Neuron (in vitro differentiated cells): ENCODE measurements around the gene CTNNA1.
A peak's percentile ranks its signal among the peaks of the same experiment; 100 is the strongest.
"Not testable (repeated sequence)": the region's sequence is repeated elsewhere in the genome, so short reads cannot be mapped to it uniquely, and the experiment has no call there.

ENCODE experiments used
- H2AFZ ChIP-seq: one replicate; pipeline ENCODE4 v1.6.1; 2013; ENCODE audit warnings: low read depth, mild to moderate bottlenecking, inconsistent platforms, low read length, moderate library complexity
- H3K27me3 ChIP-seq: one replicate; pipeline ENCODE4 v1.6.1; 2013; ENCODE audit warnings: low read length; ENCODE audit not compliant: insufficient read depth
- H3K36me3 ChIP-seq: one replicate; pipeline ENCODE4 v1.6.1; 2013; ENCODE audit warnings: low read length; ENCODE audit not compliant: insufficient read depth
- H3K4me1 ChIP-seq: one replicate; pipeline ENCODE4 v1.6.1; 2013; ENCODE audit warnings: low read length; ENCODE audit not compliant: insufficient read depth
- H3K4me3 ChIP-seq: 2 replicates; pipeline ENCODE4 v1.5.1; 2013; ENCODE audit warnings: mild to moderate bottlenecking, low read length, moderate library complexity
- H3K9me3 ChIP-seq: one replicate; pipeline ENCODE4 v1.6.1; 2013; ENCODE audit warnings: low read length

Gene CTNNA1

GRCh38 chr5:138732933-138733332 is 20.3 kb upstream of the CTNNA1 start:
- H3K36me3 ChIP-seq = no peaks in the 10 kb centered on the region

GRCh38 chr5:138733509-138733908 is 19.7 kb upstream of the CTNNA1 start:
- Histone ChIP-seq H3K36me3 (no peaks in the 10 kb centered on the region), H3K4me1 (peaks cover 6% of the 10 kb centered on the region), H3K9me3 (no peaks in the 10 kb centered on the region), H3K27me3 (no peaks in the 10 kb centered on the region), H3K4me3 (no peak overlapping the region), H2AFZ (no peak overlapping the region)

More at GRCh38 chr5:138732933-138733332, 20.3 kb upstream of the CTNNA1 start:
- Histone ChIP-seq H3K27me3 (no peaks in the 10 kb centered on the region), H2AFZ (no peak overlapping the region), H3K9me3 (no peaks in the 10 kb centered on the region), H3K4me1 (peaks cover 6% of the 10 kb centered on the region), H3K4me3 (no peak overlapping the region)

- Histone ChIP-seq H3K4me1 (peaks cover under 1% of the 10 kb centered on the region), H3K9me3 (no peaks in the 10 kb centered on the region), H3K4me3 (no peak overlapping the region), H3K27me3 (peaks cover 3% of the 10 kb centered on the region), H3K36me3 (no peaks in the 10 kb centered on the region), H2AFZ (no peak overlapping the region)
Measured at GRCh38 chr5:138736293-138736692, 16.9 kb upstream of the CTNNA1 start.

GRCh38 chr5:138737494-138738265 is 15.5 kb upstream of the CTNNA1 start:
- H3K4me3 ChIP-seq = no peak overlapping the region
- H2AFZ ChIP-seq = no peak overlapping the region
- no peaks in the 10 kb centered on the region for H3K9me3 ChIP-seq
- no peaks in the 10 kb centered on the region for H3K36me3 ChIP-seq
- H3K27me3 ChIP-seq = peaks cover 7% of the 10 kb centered on the region
- no peaks in the 10 kb centered on the region for H3K4me1 ChIP-seq

- Histone ChIP-seq H2AFZ (no peak overlapping the region), H3K27me3 (peaks cover 10% of the 10 kb centered on the region), H3K4me3 (no peak overlapping the region), H3K4me1 (no peaks in the 10 kb centered on the region), H3K36me3 (no peaks in the 10 kb centered on the region), H3K9me3 (no peaks in the 10 kb centered on the region)
Measured at GRCh38 chr5:138738399-138738798, 14.8 kb upstream of the CTNNA1 start.

GRCh38 chr5:138739938-138740337 is 13.3 kb upstream of the CTNNA1 start:
- Histone ChIP-seq H3K4me1 (no peaks in the 10 kb centered on the region), H3K4me3 (no peak overlapping the region), H2AFZ (no peak overlapping the region), H3K9me3 (no peaks in the 10 kb centered on the region), H3K27me3 (peaks cover 10% of the 10 kb centered on the region), H3K36me3 (no peaks in the 10 kb centered on the region)

GRCh38 chr5:138743484-138743883 is 9.7 kb upstream of the CTNNA1 start:
- H3K9me3 ChIP-seq = no peaks in the 10 kb centered on the region
- H3K36me3 ChIP-seq = no peaks in the 10 kb centered on the region
- H3K4me1 ChIP-seq = no peaks in the 10 kb centered on the region
- no peak overlapping the region for H2AFZ ChIP-seq
- no peak overlapping the region for H3K4me3 ChIP-seq
- H3K27me3 ChIP-seq = peaks cover 10% of the 10 kb centered on the region

GRCh38 chr5:138745268-138745667 is 8.0 kb upstream of the CTNNA1 start:
- Histone ChIP-seq H3K9me3 (no peaks in the 10 kb centered on the region), H3K27me3 (peaks cover 10% of the 10 kb centered on the region), H3K4me1 (no peaks in the 10 kb centered on the region), H3K36me3 (no peaks in the 10 kb centered on the region), H3K4me3 (no peak overlapping the region), H2AFZ (no peak overlapping the region)

- H3K27me3 ChIP-seq = no peaks in the 10 kb centered on the region
- no peak overlapping the region for H2AFZ ChIP-seq
- no peaks in the 10 kb centered on the region for H3K36me3 ChIP-seq
- H3K9me3 ChIP-seq = no peaks in the 10 kb centered on the region
- no peak overlapping the region for H3K4me3 ChIP-seq
- H3K4me1 ChIP-seq = peaks cover 6% of the 10 kb centered on the region
Measured at GRCh38 chr5:138748630-138749081, 4.6 kb upstream of the CTNNA1 start.

- H3K4me1 ChIP-seq = peaks cover 16% of the 10 kb centered on the region
- H3K27me3 ChIP-seq = not testable (repeated sequence)
Measured at GRCh38 chr5:138751344-138751743, 1.9 kb upstream of the CTNNA1 start.

GRCh38 chr5:138752341-138752950 is 779 bp upstream of the CTNNA1 start:
- Histone ChIP-seq H3K4me1 (peaks cover 16% of the 10 kb centered on the region), H3K36me3 (peaks cover 14% of the 10 kb centered on the region), H3K4me3 (peak overlapping the region; percentile 93), H3K27me3 (no peaks in the 10 kb centered on the region), H3K9me3 (no peaks in the 10 kb centered on the region), H2AFZ (peak overlapping the region; percentile 99)

More at GRCh38 chr5:138751344-138751743, 1.9 kb upstream of the CTNNA1 start:
- H2AFZ ChIP-seq, H3K9me3 ChIP-seq, H3K36me3 ChIP-seq, H3K4me3 ChIP-seq: not testable (repeated sequence)

GRCh38 chr5:138753794-138754698 is 821 bp downstream of the CTNNA1 start:
- Histone ChIP-seq H3K4me3 (peak overlapping the region; percentile 93), H3K36me3 (peaks cover 23% of the 10 kb centered on the region), H2AFZ (peak overlapping the region; percentile 97), H3K4me1 (peaks cover 16% of the 10 kb centered on the region), H3K27me3 (no peaks in the 10 kb centered on the region), H3K9me3 (no peaks in the 10 kb centered on the region)

GRCh38 chr5:138754699-138755057 is 1.5 kb downstream of the CTNNA1 start:
- Histone ChIP-seq H3K4me1 (peaks cover 16% of the 10 kb centered on the region), H3K4me3 (peak overlapping the region; percentile 93), H3K27me3 (no peaks in the 10 kb centered on the region), H3K9me3 (no peaks in the 10 kb centered on the region), H2AFZ (no peak overlapping the region), H3K36me3 (peaks cover 29% of the 10 kb centered on the region)
